Fibroblast of skin of right biceps (primary cell): ENCODE data around the gene CLDN22.

Source experiments
- DNase-seq: peaks from one replicate; pipeline ENCODE4 v3.0.0-alpha.2; 2013

CLDN22 gene

DNA sequence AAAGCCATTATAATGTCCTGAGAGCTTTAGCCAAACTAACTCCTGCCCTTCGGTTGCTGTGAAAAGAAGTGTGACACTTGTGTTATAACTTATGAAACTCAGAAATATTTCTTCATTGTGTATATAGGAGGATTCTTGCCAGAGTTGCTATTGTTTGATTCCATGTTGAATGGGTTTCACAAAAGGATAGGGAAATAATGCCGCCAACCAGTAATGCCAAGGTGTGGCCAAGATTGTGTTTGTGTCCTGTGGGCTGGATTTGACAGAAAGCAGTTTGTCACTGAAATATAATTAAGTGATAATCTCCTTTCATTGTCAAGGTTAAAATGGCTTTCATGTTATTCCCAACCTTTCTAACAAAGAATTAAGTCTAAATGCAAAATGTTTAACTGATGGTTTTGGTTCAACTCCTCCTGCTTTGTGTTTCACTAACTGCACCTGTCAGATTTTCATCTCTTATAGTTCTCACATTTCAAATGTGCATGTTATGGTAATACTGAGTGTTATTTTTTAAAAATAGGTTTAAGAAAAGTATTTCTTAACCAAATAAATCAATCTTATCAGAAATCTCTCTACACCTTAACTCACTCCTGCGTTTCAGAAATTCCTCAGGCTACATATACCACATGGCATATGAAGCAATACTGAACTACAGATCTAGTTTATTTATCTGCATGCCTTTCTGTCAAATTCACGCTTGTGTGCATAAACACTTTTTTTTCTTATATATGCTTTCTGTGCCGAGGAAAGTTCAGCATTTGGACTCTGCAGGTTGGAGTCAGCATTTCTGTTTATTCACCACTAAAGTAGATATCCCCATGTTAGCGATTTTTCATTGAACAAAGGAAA lies at the start of gene CLDN22:
Gene CLDN22, minus strand, starts transcription at position 66 of the 849 bp plus-strand sequence. Its CDS starts 58 bp downstream, at position 8.
- no peak for DNase-seq

DNA sequence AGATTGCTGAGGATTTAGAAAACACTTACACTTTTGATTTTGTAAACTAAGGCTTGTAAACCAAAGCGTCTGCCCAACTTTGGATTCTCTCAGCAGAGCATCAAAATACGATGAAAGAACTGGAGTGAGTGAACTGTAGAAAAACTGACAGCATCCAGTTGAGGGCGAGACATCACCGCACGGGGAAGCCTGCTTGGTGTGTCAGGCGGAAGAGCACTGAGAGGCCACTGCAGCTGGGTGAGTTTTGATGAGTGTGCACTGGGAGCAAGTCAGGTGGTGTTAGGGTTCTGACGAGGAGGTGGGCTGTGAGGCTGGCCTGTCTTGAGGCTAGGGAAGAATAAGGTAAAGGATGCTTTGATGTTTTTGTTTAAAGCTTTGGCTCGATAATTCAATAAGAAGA lies 49.0 kb upstream of the CLDN22 start:
- DNase-seq: no peak

DNA sequence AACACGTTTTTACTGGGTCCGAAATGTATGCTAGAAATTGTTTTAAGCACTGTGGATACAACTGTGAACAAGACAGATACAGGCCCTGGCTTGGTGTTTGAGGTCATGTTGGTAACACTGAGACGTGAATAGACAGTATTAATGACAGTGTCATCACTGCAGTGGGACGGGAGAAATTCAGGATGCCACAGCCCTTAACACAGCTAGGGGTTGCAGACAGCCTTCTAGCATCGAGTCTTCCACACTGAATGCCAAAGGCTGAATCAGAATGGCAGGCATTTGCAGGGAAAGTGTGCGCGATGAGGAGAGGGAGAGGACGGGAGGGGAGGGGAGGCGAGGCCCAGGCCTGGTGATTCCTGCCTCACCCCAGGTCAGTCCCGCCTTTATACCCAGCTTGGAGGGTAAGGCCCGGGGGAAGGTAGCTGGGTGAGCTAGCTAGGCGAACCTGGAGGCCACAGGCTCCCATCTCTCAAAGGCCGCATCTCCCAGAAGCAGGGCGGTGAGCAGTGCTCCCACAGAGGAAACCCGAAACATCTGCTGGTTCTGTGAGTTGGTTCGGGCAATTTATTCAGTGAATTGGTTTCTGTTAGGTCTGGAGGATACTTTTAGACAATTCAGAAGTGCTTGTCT lies 46.2 kb upstream of the CLDN22 start:
- peak; percentile 57 for DNase-seq

DNA sequence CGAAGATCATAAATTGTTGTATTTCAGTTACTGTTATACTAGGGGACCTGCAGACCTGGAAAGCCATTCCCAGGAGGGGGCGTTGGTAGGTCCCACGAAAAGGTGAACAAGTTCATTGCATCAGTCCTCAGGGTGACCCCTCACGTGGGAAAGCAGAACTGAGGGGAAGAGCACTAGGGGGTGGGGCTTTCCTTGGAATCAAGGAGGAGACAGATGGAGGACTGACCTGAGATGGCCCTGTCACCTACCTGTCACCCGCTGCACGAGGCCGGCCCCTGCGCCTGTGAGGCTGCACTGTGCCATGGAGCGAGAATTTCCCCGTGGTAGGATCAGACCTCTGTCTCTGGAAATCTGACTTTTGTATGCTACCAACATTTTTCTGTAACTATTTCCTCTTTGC lies 43.9 kb upstream of the CLDN22 start:
- no peak for DNase-seq

DNA sequence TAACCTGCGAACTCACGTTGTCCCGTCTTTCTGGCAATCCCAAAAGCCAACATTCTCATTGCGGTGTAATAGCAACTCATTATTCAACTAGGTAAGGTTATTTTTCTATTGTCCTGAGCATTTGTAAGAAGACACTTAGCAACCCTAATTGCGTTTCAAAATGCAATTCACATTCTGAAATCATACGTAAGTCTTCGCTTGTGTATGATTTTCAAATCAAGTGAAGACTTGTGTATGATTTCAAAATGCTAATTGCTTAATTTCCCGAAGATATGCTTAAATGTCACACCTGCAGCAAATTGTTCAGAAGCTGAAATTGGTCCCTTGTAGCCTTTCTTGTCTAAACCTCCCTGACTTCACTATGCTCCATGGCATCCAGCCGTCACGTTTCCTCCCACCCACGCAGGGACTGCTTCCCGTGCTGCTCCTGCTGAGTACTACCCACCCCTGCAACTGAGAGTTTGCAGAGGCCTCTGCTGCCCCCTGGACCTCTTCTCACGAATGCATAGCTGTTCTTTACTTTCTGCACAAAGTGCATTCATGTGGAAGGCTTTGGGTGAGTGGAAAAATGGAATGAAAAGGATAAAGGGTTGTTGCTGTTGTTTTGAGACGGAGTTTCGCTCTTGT lies 43.0 kb upstream of the CLDN22 start:
- DNase-seq: peak; percentile 37

DNA sequence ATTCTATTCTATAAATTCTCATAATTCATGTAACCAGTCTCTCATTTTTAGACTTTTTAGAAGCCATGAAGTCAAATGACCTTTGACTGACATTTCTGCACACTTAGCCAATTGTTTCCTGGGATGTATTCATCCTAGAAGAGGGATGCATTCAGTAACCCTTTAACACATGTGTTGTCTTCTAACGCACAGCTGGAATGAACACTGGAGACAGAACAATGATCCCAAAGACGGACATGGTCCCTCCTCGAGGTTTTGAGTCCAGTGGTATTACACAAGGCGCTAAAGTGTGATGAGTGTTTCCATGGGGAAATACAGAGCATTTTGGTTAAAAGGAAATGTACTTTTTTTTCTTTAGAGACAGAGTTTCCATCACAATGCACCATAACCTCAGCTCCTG lies 42.0 kb upstream of the CLDN22 start:
- DNase-seq: no peak

DNA sequence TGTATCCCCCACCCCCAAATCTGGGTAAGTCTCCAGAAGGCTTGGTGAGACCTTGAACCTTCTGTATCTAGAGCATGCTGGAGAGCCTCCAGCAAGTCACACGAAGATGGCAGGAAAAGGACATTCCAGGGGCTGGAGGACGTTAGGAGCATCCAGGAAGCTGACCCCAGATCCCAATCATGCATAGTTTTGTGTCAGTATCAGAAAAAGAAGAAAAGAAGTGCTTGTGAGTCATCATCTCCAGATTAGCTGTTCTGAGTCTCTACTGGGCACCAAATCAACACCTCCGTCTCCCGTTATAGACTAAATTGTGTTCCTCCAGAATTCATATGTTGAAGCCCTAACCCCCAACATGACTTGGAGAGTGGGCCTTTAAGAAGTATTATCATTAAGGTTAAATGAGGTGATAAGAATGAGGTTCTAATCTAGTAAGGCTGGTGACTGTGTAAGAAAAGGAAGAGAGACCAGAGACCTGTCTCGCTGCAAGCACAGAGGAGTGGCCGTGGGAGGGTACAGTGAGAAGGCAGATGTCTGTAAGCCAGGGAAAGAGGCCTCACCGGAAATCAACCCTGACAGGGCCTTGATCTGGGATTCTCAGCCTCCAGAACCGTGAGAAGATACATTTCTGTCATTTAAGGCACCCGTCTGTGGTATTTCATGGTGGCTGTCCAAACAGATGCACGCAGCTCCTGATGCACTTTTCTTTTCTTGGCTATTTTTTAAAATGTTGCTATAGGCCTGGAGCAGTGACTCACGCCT lies 40.3 kb upstream of the CLDN22 start:
- DNase-seq: peak; percentile 89

DNA sequence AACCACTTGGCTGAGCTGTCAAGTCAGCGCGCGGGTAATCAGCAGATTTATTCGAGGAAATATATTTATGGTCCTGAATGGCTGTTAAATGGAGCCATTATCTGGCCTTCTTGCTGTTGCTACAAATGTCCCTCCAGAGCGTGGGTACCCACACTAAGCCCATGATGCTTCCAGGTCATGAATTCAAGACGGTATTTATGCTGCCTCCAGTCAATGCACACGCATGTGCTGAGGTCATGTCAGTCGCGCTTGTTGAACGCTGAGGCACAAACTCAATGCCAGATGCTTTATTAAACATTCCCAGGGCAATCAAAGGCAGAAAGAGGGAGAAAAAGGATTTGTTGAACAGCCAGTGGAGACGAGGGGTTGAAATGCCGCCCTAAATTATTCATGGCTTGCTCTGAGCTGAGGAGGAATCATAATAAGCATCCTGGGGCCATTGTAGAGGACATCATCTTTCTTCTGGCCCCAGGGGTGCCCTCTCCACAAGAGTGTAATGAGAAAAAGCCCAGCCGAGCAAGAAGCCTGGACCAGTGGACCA lies 38.2 kb upstream of the CLDN22 start:
- no peak for DNase-seq

DNA sequence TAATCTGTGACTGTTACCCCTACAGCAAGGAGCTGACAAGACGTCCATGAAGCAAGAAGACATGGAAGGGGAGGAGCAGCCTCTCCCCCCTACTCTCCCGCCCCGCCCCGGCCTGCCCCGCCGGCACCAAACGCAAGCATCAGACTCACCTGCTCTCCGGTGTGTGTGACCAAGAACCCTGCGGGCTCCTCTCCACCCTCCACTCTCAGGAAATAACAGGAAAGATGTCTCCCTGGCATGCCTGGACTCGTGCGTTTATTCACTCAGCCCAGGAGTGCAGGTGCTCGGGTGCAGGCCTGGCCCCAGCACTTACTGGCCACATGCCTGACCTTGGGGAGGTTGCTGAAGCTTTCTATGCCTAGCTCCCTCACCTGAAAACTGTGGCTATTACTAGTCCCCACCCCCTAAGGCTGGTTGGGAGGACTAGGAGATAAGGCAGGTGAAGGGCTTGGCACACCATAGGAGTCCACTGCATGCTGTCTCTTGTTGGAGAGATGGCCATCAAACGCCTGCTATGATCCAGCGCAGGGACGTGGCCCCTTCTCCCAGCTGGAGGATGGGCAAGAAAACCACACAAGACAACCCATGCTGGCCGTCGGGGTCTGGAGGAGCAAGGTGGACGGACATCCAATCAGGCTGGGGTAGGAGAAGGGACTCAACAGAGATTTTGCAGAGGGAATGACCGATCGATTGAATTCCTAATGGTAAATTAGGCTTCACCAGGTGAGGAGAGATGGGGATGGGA lies 37.0 kb upstream of the CLDN22 start:
- no peak for DNase-seq

DNA sequence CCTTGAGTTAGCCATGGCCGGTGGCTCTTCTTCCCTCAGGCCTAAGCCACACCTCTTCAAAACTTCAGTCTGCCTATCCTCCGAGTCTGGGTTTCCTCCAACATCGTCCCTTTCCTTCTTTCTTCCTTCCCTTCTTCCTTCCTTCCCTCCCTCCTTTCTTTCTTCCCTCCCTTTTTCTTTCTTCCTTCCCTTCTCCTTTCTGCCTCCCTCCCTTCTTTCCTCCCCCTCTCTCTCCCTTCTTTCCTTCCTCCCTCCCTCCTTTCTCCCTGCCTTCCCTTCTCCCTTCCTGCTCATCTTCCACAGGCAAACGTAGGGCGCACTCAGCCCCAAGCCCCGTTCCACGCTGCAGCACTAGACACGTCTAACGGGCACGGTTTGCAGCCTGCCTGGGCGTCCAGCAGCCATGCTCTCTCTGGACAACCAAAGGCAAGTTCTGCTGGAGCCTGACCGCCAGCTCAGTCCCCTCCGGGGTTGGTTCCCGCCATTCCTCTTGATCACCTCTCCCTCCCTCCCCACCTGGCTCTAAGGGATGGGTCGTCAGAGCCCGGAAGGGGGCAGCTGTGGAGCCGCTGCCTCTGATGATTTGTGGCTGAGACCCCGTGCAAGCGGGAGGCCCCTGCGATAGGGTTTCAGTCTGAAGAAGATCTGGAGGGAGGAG lies 36.2 kb upstream of the CLDN22 start:
- DNase-seq: no peak

DNA sequence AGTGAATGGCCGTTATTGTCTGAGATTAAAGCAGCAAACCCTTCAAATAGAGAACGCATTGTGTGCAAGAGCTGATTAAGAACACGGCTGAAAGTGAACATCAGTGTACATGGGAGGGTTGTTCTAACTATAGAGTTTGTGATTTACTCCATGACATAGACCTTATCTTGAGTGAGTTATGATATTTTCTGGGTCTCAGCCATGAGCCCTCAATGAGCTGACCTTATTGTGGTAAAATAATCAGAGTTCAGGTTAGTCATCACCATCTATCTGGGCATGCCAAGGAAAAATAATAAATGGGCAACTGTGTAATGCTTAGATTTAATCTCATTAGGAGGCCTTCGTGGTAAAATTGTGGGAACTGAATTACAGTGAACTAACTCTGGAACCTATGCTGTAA lies 35.3 kb upstream of the CLDN22 start:
- peak; percentile 87 for DNase-seq

DNA sequence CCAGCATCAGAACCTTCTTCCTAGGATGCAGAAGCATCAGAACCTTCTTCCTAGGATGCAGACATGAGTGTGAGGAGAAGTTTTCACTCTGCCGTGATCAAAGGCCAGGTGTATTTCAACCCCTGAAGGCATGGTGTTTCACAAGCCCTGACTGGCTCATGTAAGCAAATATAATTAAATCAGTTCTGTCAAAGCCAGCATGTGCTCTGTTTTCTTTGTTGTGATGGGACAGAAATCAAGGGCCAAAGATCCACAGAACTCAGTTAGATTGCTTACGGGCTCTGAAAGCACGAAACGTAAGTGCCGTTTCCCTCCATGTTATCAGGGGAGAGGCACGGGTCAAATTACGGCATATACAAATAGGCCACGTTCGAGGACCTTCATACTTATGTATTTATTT lies 34.1 kb upstream of the CLDN22 start:
- no peak for DNase-seq

DNA sequence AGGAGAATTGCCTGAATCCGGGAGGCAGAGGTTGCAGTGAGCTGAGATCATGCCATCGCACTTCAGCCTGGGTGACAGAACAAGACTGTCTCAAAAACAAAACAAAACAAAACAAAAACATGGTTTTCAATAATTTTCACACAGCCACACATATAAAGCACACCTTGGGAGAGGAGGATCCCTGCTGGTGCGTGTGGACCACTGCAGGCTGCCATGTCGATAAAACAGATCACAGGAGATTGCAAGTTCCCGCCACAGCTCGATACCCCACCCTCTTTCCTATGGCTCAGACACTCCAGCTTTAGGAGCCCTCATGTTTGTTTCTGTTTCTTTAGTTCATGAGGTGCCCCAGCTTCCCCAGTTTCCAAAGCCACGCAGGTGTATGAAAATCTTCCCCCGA lies 33.5 kb upstream of the CLDN22 start:
- DNase-seq: no peak

DNA sequence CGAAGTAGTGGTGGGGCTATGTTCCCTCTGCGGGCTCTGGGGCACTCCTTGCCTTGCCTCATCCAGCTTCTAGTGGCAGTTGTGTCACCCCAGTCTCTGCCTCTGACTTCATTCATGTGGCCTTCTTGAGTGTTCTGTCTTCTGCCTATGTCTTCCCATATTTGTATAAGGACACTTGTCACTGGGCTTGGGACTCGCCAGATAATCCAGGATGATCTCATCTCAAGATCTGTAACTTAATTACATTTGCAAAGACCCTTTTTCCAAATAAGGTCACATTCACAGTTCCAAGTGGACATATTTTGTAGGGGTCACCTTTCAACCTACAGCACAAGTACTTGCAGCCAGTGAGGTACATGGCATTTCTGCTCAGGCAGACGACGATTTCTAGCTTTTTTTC lies 32.5 kb upstream of the CLDN22 start:
- DNase-seq: no peak

DNA sequence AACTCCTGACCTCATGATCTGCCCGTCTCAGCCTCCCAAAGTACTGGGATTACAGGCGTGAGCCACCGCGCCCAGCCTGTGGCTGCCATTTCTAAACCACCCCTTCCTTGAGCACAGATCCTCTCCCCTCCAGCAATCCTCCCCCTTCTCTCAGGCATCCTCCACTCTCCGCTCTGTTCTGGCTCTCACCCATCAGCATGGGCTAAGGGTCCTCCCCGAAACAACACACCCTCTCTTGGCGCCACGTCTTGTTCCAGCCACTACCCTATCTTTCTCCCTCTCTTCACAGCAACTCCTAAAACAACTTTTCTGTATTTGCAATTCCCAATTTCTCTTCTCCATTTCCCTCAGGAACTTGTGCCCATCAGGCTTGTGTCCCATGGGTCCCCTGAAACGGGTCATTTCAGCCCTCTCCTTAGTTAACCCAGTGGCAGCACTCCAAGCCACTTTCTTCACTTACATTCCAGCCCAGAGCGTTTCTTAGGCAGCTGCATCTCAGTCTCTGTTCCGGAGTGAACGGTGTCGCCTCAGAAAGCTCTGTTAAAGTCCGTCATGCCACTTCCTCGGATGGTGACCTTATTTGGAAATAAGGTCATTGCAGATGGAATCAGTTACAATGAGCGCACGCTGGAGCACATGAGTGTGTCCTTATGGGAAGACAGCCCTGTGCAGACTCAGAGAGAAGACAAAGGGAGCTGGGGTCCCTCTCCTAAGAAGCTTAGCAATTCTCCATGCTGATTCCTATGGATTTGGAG lies 30.4 kb upstream of the CLDN22 start:
- peak; percentile 74 for DNase-seq

DNA sequence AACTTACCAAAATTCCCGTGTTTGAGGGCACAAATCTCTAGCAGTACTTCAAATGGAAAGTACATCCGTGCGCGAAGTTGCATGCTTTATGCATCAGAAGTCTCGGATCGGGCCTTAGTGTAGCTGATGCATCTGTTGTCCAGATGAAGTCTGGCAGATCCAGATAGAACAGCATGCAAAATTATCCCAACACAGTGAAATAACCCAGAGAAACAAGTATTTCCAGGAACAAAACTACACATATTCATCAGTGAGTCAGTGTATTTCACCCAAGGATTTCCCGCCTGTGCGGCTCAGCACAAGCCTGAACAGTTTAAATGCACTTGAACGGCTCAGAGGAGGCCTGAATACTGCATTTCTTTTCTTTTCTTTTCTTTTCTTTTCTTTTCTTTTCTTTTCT lies 29.6 kb upstream of the CLDN22 start:
- DNase-seq: peak; percentile 94

DNA sequence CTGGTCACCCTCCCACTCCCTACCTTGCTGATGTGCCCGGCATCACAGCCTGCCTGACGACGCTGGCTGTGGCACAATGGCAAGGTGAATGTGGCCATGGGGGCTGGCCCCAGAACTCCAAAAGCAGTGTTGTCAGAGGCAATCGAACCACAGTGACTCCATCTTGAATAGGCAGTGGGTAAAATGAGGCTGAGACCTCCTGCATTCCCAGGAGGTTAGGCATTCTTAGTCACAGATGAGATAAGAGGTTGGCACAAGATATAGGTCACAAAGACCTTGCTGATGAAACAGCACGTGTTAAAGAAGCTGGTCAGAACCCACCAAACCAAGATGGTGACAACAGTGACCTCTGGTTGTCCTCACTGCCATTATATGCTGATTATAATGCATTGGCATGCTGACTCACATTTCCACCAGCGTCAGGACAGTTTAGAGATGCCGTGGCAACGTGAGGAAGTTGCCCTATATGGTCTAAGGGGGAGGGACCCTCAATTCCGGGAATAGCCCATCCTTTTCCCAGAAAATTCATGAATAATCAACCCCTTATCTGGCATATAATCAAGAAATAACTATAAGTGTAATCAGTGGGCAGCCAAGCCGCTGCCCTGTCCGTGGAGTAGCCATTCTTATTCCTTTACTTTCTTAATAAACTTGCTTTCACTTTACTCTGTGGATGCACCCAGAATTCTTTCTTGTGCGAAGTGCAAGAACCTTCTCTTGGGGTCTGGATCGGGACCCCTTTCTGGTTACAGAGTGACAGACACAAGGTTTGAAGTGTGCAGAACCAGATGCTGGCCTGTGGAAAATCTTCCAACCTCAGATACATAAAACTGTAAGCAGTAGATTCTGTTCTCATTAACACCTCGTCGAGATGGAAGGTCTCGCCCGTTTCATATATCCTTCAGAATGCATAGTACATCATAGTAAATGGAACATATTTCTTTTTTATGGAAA lies 28.9 kb upstream of the CLDN22 start:
- DNase-seq: peak; percentile 99

DNA sequence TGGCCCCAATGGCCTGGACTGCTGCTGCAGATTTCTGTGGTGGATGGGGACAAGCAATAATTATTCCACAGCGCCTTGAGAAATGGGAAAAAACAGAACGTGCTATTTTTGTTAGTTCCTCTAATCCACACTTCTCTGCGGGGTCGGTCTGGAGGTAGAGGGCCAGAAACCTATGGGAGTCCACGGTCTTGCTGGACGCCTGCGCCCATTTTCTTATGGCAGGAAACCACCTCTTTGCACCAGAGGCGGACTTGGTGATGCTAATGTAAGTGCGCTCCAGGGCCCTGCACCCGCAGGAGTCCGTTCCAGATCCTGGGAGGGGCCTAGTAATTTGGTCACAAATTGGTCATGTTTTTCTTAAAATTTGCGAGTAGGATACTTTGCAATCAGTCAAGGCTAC lies 28.1 kb upstream of the CLDN22 start:
- DNase-seq: no peak

DNA sequence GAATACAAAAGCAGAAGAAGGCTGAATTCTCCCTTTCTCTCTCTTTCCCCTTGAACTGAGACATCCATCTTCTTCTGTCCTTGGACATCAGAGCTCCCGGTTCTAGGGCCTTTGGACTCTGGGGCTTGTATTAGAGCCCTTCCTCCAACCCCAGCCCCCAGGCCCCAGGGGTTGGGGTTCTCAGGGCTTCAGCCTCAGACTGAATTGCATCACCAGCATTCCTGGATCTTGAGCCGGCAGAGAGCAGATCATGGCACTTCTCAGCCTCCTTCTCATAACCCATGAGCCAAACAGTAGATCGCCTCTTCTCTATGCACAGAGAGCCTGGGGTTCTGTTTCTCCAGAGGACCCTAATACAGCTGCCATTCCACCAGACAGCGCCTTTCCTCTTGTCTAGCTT lies 27.5 kb upstream of the CLDN22 start:
- DNase-seq: peak; percentile 68

DNA sequence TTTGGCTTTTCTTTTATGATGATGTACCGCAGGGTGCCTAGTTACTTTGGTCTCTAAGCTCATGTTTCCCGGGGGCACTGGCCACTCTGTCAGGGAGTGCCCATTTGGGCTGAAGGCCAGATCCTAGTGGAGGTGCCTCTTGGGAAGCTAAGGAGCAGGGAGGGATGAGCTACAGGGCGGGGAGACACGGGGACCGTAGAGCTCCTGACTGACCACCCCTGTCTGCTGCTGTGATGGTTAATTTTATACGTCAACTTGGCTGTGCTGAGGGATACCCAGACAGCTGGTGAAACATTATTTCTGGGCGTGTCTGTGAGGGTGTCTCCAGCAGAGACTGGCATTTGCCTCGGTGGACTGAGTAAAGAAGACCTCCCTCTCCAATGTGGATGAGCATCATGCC lies 27.1 kb upstream of the CLDN22 start:
- DNase-seq: no peak
